GM21526 (cell line): Measurements from ENCODE around the gene MAP2K7.

ENCODE experiments used
- ATAC-seq: cut with Tn5 transposase; IDR thresholded peaks from one replicate; pipeline ENCODE4 v1.9.1; 2021; ENCODE audit warnings: moderate library complexity; ENCODE audit not compliant: unreplicated experiment, low FRiP score

Gene MAP2K7

DNA sequence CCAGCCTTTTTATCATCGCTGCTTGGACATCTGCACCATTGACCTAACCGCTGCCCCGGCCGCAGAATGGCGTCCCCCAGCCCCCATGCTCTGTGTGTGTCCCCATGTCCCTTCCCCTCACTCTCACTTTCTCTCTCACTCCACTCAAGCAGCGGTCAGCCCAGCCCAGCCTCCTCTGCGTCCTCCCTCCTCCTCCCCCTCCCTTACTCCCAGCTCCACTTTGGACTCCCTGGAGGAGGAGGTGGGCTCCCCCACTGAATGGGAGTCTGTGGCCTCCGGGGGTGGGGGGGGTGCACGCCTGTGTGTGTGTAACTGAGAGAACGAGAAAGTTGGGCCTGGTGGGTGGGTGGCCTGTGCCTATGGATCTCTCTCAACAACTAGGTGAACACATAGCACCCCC, 2.2 kb downstream of the MAP2K7 start:
- ATAC-seq, result no peak

DNA sequence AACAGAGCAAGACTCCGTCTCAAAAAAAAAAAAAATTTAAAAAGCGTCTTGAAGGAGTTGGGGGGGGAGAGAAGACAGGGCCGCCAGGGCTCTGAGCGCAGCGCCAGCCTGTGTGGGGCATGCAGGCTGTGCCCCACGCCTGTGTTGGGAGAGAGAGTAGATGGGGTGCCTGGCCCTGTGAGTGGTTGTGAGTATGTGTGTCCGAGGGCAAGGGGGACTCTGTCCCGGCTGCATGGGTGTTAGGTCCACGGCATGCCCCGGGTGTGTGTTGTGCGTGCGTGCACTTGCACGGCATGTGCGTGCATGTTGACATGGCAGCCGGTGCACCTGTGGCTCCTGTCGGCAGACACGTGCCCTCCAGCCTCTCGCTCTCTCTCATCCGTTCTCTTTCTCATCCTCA, 3.4 kb downstream of the MAP2K7 start:
- no peak for ATAC-seq

DNA sequence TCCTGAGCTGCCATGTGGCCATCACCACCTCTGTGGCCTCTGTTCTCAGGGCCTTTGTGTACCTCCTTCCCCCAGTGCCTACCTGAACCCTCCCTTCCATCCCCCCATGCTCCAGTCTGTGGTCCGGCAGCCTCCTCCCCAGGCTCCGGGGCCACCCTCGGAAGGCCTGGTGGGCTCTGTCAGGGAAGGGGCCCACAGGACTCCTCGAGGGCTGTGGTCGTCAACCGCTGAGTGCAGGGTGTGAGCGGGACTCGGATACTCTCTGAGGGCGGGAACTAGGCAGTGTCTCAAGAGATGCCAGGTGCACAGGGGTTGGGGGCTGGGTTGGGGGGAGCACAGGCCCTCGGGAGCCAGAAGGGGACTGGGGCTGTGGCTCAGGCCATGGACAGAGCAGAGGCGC, 3.9 kb downstream of the MAP2K7 start:
- no peak for ATAC-seq

DNA sequence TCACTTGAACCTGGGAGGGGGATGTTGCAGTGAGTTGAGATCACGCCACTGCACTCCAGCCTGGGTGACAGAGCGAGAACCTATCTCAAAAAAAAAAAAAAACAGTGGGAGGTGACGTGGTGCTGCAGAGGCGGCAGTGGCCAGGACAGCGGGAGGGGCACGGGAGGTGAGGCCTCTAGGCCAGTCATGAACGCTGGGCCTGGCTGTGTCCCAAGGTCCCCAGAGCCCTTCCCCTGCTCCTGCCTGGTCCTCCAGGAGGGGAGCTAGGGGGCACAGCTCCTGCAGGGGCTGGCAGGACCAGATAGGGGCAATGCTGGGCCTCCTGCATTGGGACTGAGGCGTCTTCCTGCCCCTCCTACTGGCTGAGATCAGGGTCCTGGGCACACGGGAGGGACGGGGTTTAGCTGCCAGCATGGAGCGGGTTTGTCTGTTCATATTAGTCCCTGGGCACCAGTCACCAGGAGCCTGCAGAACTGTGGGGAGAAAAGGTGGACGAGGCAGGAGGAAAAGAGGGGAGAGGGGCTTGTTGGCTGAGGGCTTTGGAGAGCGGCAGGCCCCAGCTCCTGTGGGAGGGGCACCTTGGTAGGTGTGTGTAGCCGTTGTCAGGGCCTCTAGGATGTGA, 4.5 kb downstream of the MAP2K7 start:
- no peak for ATAC-seq

DNA sequence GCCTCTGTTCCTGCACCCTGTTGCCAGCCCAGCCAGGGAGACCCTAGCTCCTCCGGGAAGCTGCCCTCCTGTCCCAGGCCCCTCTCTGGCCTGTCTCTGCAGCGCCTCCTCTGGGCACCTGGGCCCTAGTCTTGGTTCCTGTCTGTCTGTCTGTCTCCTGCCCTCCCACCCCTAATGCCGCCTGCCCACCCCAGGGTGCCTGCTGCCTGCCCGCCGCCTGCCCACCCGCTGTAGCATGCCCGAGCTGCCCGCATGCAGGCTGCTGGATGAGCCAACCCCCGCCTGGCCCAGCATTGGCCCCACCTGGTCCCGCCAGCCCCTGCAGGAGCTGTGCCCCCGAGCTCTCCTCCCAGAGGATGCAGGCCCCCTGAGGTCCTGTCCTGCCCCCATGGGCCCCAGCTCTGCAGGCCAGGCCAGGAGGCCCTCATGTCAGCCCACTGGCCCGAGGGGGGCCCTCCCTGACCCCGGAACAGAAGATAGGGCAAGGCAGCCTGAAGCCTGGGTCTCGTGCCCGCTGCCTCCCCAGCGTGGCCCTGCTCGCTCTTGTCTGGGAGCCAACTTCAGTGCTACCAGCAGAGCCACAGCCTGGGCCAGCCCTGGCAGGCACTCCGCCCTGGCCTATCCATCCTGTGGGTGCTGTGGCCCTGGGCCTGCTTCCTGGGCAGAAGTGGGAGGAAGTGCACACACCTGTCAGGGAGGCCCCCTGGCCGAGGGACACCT, 5.2 kb downstream of the MAP2K7 start:
- ATAC-seq, result no peak

DNA sequence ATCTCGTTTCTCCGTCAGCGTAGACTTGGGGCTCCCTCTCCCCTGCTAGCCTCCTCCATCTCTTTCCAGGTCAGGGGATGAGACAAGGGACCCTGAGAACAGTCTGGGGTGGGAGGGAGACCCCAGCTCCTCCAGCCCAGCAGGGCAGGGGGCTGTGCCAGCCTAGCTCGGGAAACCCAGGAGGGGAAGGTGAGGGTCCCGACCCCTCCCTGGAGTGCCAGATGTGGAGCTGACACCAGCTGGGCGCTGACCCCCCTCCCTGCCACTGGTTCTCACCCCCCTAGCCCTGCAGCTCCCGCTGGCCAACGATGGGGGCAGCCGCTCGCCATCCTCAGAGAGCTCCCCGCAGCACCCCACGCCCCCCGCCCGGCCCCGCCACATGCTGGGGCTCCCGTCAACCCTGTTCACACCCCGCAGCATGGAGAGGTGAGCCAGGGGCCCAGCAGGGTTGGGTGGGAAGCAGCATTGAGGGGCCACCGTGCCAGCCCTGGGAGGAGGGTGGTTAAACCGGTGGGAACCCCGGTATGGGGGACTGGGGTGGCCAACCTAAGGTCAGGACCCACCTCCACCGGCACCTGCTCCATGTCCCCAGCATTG, 5.9 kb downstream of the MAP2K7 start:
- ATAC-seq, result no peak

DNA sequence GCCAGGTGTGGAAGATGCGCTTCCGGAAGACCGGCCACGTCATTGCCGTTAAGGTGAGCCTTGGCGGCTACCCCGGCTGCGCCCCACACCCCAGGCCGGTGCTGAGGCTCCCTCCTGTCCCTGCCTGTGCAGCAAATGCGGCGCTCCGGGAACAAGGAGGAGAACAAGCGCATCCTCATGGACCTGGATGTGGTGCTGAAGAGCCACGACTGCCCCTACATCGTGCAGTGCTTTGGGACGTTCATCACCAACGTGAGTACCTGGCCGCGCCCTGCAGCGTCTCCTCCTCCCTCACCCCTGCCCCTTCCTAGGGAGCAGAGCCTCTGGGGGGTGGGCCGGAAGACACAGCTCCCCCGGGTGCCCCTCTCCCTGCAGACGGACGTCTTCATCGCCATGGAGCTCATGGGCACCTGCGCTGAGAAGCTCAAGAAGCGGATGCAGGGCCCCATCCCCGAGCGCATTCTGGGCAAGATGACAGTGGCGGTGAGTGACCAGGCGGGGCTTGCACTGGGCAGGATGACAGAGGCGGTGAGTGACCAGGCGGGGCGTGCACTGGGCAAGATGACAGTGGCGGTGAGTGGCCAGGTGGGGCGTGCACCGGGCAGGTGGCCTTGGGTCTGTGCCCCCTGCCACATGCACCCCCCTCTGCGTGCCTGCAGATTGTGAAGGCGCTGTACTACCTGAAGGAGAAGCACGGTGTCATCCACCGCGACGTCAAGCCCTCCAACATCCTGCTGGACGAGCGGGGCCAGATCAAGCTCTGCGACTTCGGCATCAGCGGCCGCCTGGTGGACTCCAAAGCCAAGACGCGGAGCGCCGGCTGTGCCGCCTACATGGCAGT, 6.9 kb downstream of the MAP2K7 start:
- ATAC-seq, result no peak

DNA sequence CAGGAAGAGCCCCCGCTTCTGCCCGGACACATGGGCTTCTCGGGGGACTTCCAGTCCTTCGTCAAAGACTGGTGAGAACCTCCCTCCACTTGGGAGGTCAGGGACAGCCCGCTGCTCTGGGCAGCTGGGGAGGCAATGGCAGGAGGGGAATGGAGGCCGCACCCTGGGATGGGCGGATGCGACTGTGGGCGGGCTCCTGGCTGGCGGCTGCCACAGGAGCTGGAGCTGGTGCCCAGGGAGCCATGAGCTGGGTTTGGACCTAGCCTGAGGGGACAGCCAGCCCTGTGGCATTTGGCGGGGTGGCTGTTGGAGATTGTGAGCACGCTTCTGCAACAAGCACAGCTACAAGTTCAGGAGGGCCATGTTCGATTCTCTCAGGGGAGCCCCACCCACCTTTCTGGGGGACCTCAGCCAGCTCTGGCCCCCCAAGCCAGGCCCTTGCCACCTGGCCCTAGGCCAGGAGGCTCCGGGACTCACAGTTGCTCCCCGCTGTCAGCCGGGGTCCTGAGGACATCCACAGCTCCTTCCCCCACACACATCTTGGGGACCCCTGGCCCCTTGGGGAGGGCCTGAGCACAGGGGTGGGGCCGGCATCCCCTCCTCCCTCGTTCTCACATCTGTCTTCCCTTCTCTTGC, 7.9 kb downstream of the MAP2K7 start:
- ATAC-seq, result no peak

DNA sequence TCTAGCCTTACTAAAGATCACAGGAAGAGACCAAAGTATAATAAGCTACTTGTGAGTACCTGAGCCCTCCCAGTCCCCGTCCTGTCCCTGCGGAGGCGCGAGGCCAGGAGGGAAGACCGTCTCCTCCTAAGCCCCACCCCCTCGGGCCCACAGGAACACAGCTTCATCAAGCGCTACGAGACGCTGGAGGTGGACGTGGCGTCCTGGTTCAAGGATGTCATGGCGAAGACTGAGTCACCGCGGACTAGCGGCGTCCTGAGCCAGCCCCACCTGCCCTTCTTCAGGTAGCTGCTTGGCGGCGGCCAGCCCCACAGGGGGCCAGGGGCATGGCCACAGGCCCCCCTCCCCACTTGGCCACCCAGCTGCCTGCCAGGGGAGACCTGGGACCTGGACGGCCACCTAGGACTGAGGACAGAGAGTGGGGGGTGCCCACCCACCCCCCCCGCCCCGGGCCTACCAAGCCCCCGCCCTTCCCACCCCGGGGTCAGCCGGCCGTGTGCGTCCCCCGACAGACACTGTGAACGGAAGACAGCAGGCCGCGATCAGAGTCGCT, 8.5 kb downstream of the MAP2K7 start:
- ATAC-seq, result no peak

DNA sequence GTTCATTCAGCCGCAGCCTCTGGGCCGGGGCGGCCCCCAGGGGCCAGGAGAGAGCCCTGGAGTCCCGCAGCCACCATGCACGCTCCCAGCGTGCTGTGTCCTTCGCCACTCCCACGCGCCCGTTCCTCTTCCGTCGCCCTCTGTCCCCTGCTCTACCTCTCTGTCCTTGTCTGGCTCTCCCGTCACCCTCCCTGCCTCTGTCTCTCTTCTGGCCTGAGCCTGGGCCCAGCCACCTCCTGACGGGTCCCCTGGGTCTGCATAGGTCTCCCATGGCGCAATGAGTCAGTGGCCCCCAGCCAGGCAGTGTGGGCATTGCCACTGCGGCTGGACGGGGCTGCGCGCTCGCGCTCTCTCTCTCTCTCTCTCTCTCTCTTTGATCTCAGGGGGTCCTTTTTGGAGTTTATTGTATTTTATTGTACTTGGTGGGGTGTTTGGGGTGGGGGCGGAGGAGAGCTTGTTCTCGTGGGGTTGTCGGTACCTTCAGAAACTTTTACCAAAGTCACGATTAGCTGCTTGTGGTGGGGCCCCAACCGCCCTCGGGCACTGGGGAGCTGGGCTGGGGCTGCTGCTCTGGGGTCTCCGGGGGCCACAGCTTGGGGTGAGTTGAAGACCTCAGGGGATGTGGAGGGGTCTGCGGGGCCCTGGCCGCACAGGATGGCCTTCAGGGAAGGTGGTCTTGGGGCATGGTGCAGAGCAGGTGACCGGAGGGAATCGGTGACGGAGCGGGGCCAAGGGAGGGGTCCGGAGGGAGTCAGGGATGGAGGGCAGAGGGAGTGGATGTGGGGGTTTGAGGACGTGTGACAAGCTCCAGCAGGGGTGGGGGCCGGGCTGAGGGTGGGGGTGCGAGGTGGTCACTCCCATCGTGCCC, 9.3 kb downstream of the MAP2K7 start:
- ATAC-seq, result no peak

DNA sequence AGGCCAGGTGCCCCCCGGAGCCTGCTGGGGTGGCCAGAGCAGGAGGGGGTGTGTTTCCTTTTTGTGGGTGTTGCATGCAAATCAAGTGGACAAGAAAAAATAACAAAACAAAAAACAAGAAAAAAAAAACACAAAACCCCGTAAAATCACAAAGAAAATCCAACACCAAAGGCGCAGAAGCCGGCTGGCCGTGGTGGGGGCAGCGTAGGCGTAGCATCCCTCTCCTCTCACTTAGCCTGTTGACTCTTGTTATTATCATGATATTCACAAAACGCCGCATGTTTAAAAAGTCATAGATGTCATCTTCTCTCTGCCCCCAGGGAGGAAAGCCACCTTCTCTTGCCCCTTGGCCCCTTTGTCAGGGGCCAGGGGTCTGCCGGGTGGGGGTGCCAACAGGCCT, 10.0 kb downstream of the MAP2K7 start:
- no peak for ATAC-seq

DNA sequence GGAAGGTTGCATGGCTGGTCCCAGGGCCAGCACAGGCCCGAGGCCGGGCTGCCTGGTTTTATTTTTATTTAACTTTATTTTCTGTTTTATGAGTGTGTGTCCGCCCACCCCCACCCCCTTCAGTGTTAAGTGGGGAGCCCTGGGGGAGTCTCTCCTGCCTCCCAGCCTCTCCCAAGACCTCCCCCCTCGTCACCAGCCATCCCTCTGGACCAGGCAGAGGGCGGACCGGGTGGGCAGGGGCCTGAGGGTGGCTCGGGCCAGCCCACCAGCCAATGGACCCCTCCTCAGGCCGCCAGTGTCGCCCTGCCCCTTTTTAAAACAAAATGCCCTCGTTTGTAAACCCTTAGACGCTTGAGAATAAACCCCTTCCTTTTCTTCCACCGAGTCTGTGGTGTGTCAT, 10.4 kb downstream of the MAP2K7 start:
- ATAC-seq, result no peak

DNA sequence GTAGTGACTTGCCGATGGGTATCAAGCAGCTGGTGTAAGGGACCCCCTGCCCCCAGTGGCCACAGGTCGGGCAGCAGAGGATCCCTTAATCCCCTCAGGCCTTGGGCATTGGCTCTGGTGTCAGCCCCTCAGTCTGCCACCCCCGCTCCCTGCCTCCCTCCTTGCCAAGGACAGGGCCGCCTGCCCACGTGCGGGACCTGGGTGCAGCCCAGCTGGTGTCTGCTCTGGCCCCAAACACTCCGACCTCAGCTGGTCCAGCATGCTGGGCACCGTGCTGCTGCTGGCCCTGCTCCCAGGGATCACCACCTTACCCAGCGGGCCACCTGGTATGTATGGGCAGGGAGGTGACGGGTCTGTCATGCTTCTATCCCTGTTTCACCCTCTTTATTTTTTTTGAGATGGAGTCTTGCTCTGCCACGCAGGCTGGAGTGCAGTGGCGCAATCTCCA, 10.9 kb downstream of the MAP2K7 start, which contains the start of gene TGFBR3L:
Gene TGFBR3L, plus strand, starts transcription at position 233 of the 448 bp plus-strand sequence.
- ATAC-seq, result no peak

DNA sequence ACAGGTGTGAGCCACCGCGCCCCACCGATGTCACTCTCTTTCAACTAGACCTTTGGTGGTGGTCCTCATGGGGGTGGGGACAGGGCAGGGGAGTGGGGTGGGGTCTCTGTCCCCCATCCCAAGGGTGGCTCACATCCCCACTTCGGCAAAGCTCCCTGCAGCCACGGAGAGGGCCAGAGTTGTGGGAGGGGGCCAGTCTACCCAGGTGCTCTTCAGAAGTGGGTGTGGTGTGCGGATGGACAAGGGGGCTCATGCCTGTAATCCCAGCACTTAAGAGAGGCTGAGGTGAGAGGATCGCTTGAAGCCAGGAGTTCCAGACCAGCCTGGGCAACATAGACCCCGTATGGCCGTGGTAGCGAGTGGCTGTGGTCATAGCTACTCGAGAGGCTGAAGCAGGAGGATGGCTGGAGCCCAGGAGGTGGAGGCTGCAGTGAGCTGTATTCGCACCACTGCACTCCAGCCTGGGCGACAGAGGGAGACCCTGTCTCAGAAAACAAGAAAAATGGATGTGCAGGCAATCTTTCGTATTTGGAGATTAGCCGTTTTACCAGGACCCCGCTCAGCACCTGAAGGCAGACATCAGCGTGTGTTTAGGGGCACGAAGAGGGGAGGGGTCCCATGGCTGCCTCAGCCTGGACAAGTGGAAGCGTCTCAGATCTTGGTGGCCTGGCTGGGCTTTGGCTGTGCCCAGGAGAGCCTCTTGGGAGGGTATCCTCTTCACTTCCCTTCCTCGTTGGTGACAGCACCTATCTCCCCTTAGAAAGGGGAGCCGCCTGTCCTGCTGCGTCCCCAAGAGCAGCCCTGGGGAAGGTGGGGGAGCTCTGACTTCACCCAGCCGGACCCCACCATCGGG, 11.8 kb downstream of the MAP2K7 start:
- no peak for ATAC-seq

DNA sequence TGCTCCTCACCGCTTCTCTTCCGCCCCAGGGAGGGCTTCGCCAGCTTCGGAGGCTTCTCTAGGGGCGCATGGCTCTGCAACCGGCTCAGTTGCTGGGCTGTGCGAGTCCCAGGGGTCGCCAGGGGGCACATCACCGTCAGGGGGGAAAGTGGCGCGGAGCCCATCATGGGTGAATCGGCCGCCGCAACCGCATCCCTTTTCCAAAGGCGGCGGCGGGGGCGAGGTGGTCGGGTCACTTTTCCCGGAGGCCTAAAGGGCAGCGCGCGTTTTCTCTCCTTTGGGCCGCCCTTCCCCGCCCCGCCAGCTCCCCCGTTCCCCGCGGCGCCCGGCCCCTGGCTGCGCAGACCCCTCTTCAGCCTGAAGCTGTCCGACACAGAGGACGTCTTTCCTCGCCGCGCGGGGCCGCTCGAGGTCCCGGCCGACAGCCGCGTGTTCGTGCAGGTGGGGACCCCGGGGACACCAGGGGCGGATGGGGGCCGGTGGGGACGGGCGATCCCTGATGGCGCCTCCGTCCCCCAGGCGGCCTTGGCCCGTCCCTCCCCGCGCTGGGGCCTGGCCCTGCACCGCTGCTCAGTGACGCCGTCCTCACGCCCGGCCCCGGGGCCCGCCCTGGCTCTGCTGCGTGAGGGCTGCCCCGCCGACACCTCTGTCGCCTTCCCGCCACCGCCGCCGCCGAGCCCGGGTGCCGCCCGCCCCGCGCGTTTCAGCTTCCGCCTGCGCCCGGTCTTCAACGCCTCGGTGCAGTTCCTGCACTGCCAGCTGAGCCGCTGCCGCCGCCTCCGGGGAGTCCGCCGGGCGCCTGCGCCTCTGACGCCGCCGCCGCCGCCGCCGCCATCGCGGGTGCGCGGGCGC, 12.7 kb downstream of the MAP2K7 start:
- ATAC-seq, result no peak

DNA sequence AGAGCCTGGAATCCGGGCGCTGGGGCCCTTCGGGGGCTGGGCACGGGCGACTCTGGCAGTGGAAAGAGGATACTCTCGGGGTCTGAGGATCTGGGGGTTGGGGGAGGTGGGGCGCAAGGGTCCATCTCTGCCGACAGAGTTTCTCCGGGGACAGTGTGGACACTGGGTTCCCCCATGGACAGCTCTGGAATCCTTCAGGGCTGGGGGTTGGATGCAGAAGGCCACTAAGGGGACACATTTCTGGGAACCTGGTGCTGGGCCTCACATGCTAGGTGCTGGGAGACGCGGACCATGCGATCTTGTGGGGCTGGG, 13.2 kb downstream of the MAP2K7 start:
- ATAC-seq, result no peak

DNA sequence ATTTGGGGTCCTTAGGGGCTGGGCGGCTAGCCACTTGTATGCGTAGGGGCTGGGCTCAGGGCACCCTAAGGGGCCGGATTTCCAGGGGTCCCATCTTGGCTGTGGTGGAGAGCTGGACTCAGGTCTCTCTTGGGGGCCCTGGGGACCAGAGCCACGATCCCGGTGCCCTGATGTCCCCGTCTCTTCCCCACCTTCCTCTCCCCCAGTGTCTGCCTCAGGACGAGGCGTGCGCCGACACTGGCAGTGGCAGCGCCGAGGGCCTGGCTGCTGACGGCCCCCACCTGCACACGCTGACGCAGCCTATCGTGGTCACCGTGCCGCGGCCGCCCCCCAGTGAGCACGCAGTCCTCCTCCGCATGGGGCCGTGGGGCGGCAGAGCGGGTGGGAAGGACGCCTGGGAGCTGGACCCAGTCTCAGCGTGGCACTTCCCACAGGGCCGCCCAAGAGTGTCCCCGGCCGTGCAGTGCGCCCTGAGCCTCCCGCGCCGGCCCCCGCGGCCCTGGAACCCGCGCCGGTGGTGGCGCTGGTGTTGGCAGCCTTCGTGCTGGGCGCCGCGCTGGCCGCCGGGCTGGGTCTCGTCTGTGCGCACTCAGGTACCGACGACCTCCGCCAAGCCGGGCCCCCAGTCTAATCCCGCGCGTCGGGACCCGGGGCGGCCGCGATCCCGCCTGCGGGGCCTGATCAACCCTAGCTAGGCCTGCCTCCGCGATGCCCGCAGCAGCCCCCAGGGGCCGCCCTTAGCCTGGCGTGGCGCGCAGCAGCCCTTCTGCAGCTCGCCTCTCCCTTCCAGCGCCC, 13.8 kb downstream of the MAP2K7 start:
- ATAC-seq, result no peak
